ENCODE measurements around the gene TMBIM1.

- TF ChIP-seq CTCF (conservative IDR thresholded peaks at IDR 0.05), result no peak
- TF ChIP-seq EZH2 (IDR thresholded peaks at IDR 0.05; ENCODE audit: low read depth), result no peak
Measured at GRCh38 chr2:218300141-218300540, 7.8 kb upstream of the TMBIM1 start.
